Endothelial cell of umbilical vein (primary cell): Measurements from ENCODE around the gene RAPGEF4. TPM values are rescaled to one million over a fixed set of nuclear protein-coding genes. Genes with fewer than 3 reads are reported as not detected.

Experiments used
- BruUV-seq: library from RNA; stranded (reverse); fragments of 400-500 nt; replicated peaks from 2 replicates; lab custom pipeline; 2021; lab: Mats Ljungman, UMichigan
- CTCF ChIA-PET: fragments of 300-600, 350-600 bp; sonication (Branson Sonifier 250); formaldehyde crosslinking; loops from one replicate; lab custom pipeline; 2021; ENCODE audit warnings: antibody characterized with exemption, inconsistent platforms; lab: Charles Lee
- POLR2A ChIA-PET: fragments of 300-600, 350-600 bp; sonication (Branson Sonifier 250); formaldehyde crosslinking; loops from one replicate; lab custom pipeline; 2021; ENCODE audit warnings: antibody characterized with exemption, inconsistent platforms; lab: Charles Lee
- DNase-seq: peaks from one replicate; pipeline ENCODE4 v3.0.0-alpha.2; 2011; ENCODE audit warnings: low read depth, low spot score
- FAIRE-seq: peaks from 2 replicates; lab custom pipeline; 2011; peaks lifted over from hg19 to GRCh38; lab: Jason Lieb, UNC
- H2AFZ ChIP-seq: 2 replicates; pipeline ENCODE4 v1.6.0; 2012; ENCODE audit warnings: low read depth, low read length, control low read depth, inconsistent platforms
- H3K27ac ChIP-seq: 2 replicates; pipeline ENCODE4 v1.5.1; 2011; ENCODE audit warnings: low read depth, mild to moderate bottlenecking, control low read depth, low read length, moderate library complexity; ENCODE audit not compliant: insufficient read depth
- H3K27me3 ChIP-seq, 2 experiments: 2 replicates each; pipeline versions ENCODE4 v1.6.0 to v1.6.1; 2011; ENCODE audit warnings: low read length in 2 of 2, mixed read lengths in 1 of 2; ENCODE audit not compliant: control insufficient read depth in 2 of 2, insufficient read depth in 2 of 2
- H3K36me3 ChIP-seq, 2 experiments: 2 replicates in 1 of 2; 3 replicates in 1 of 2; pipeline ENCODE4 v1.5.1; 2011; ENCODE audit warnings: low read length in 2 of 2, mild to moderate bottlenecking in 1 of 2, moderate library complexity in 1 of 2; ENCODE audit not compliant: control insufficient read depth in 2 of 2, insufficient read depth in 2 of 2; ENCODE audit errors: extremely low read depth in 1 of 2
- H3K4me1 ChIP-seq: 3 replicates; pipeline ENCODE4 v1.5.1; 2011; ENCODE audit warnings: mild to moderate bottlenecking, low read length; ENCODE audit not compliant: control insufficient read depth, insufficient read depth; ENCODE audit errors: extremely low read depth
- H3K4me2 ChIP-seq: 2 replicates; pipeline ENCODE4 v1.6.1; 2011; ENCODE audit warnings: low read length, control low read depth, mixed read lengths; ENCODE audit not compliant: insufficient read depth
- H3K4me3 ChIP-seq, 3 experiments: fragments of 200-600 bp in 1 of 3; sonication (generic), shearing (Covaris generic) in 1 of 3; replicated peaks in 1 of 3; 2 replicates each; pipeline ENCODE4 v1.5.1; 2011 to 2016; ENCODE audit warnings: control low read depth in 3 of 3, low read length in 3 of 3, mild to moderate bottlenecking in 2 of 3, inconsistent platforms in 1 of 3, low read depth in 1 of 3, moderate library complexity in 1 of 3; ENCODE audit not compliant: insufficient read depth in 1 of 3
- H3K79me2 ChIP-seq: 2 replicates; pipeline ENCODE4 v1.6.0; 2012; ENCODE audit warnings: low read length, inconsistent platforms; ENCODE audit not compliant: control insufficient read depth, insufficient read depth
- H3K9ac ChIP-seq: replicated peaks from 2 replicates; pipeline ENCODE3; 2011; ENCODE audit warnings: low read length, control low read depth; ENCODE audit not compliant: insufficient read depth; ENCODE audit errors: extremely low read depth
- H3K9me1 ChIP-seq: replicated peaks from 3 replicates; pipeline ENCODE4 v1.6.0; 2011; ENCODE audit warnings: mild to moderate bottlenecking, low read length; ENCODE audit not compliant: control insufficient read depth, insufficient read depth; ENCODE audit errors: extremely low read depth
- H3K9me3 ChIP-seq: replicated peaks from 2 replicates; pipeline ENCODE4 v1.5.1; 2012; ENCODE audit warnings: low read length, inconsistent platforms; ENCODE audit not compliant: control insufficient read depth, insufficient read depth
- H4K20me1 ChIP-seq: replicated peaks from 2 replicates; pipeline ENCODE3; 2011; ENCODE audit warnings: mild to moderate bottlenecking, low read length; ENCODE audit not compliant: control insufficient read depth, insufficient read depth; ENCODE audit errors: extremely low read depth
- CTCF ChIP-seq, 2 donors: IDR thresholded peaks; 1 replicate in 1 of 2; 2 replicates in 1 of 2; pipeline ENCODE4 v1.5.1; 2011; ENCODE audit warnings: low read length in 2 of 2, mild to moderate bottlenecking in 2 of 2, moderate library complexity in 2 of 2, control low read depth in 1 of 2, inconsistent platforms in 1 of 2, low read depth in 1 of 2; ENCODE audit not compliant: insufficient read depth in 1 of 2; ENCODE audit errors: extremely low read depth in 1 of 2
- EZH2 ChIP-seq: IDR thresholded peaks from 2 replicates; pipeline ENCODE4 v1.6.1; 2012; ENCODE audit warnings: borderline replicate concordance, low read depth, mild to moderate bottlenecking, moderate library complexity, low read length, inconsistent platforms; ENCODE audit not compliant: severe bottlenecking
- FOS ChIP-seq: IDR thresholded peaks from 2 replicates; pipeline ENCODE4 v1.6.1; 2011; ENCODE audit warnings: mild to moderate bottlenecking, low read length, moderate library complexity, borderline replicate concordance; ENCODE audit not compliant: insufficient read depth
- GATA2 ChIP-seq: IDR thresholded peaks from 2 replicates; pipeline ENCODE4 v1.7.0; 2011; ENCODE audit warnings: low read depth, mild to moderate bottlenecking, moderate library complexity, mixed read lengths, low read length; ENCODE audit not compliant: insufficient read length, insufficient read depth
- JUN ChIP-seq: IDR thresholded peaks from 2 replicates; pipeline ENCODE4 v1.6.1; 2011; ENCODE audit warnings: borderline replicate concordance, low read depth; ENCODE audit not compliant: insufficient read length, insufficient read depth
- MYC ChIP-seq: IDR thresholded peaks from one replicate; pipeline ENCODE4 v1.6.1; 2011; ENCODE audit warnings: mild to moderate bottlenecking, low read depth, low read length
- POLR2A ChIP-seq: IDR thresholded peaks from 2 replicates; pipeline ENCODE4 v1.6.1; 2012; ENCODE audit warnings: low read depth, mild to moderate bottlenecking, control low read depth, low read length
- POLR2AphosphoS5 ChIP-seq: IDR thresholded peaks from 2 replicates; pipeline ENCODE4 v1.6.1; 2012; ENCODE audit warnings: low read depth, mild to moderate bottlenecking, control low read depth, low read length, moderate library complexity; ENCODE audit not compliant: insufficient read depth
- dilution Hi-C: fragments of 300-500 bp; cut with MboI; formaldehyde crosslinking; loops from one replicate; pipeline ENCODE4 v1.15.0; 2019; ENCODE audit warnings: low sequenced_read_pairs; ENCODE audit not compliant: extremely low pct_ligation_motif_present
- intact Hi-C: fragments of 100-400 bp; cut with micrococcal nuclease; formaldehyde crosslinking; loops from one replicate; pipeline ENCODE4 v1.10.0; 2022
- polyA plus RNA-seq, 4 experiments: library from polyadenylated mRNA; depleted of rRNA in 3 of 4; stranded (reverse) in 3 of 4; unstranded in 1 of 4; fragments of >200 nt; gene quantifications; 2 replicates each; pipeline versions ENCODE4 v1.2.1 to v1.2.3, GENCODE V29; 2011 to 2012; ENCODE audit warnings: missing spikeins in 1 of 4
- total RNA-seq: library from RNA; stranded (reverse); gene quantifications from 2 replicates; pipeline ENCODE4 v1.2.3, GENCODE V29; 2021
- TF ChIP-seq, protein P1 (sequence below): IDR thresholded peaks from 2 replicates; pipeline ENCODE4 v1.6.1; 2011; ENCODE audit not compliant: insufficient read depth, insufficient read length

RAPGEF4 gene
- total and polyA plus RNA-seq, 2 donors (not counting 3 experiments of a cell fraction or from before 2014, with no cell fraction given): 7.2 to 9.2 TPM

GRCh38 chr2:173010233-173010632 is 274.6 kb downstream of the RAPGEF4 start:
- ChIA-PET CTCF (no interaction called here), POLR2A (no interaction called here)
- dilution Hi-C loops: loop anchor here (25.0 kb wide), 1 partner anchor 202 kb away; no protein-coding TSS in a partner anchor
- no peaks in the 10 kb centered on the region for H3K79me2 ChIP-seq
- H4K20me1 ChIP-seq: no peaks in the 10 kb centered on the region
- H3K9me1 ChIP-seq: no peaks in the 10 kb centered on the region
- no peak overlapping the region for H3K27ac ChIP-seq
- H3K36me3 ChIP-seq: no peaks in the 10 kb centered on the region
- DNase-seq (no peak), FAIRE-seq (no peak)
- intact Hi-C loops: no loop called here
- no peak overlapping the region for H3K4me2 ChIP-seq
- no peaks in the 10 kb centered on the region for H3K27me3 ChIP-seq
- TF ChIP-seq MYC: no peak
- no peak for TF ChIP-seq POLR2AphosphoS5
- no peak for TF ChIP-seq FOS
- TF ChIP-seq CTCF (IDR thresholded peaks at IDR 0.05; ENCODE audit: extremely low read depth in 1 of 2, insufficient read depth in 1 of 2, low read depth in 1 of 2, low read length in 2 of 2): no peak
- TF ChIP-seq JUN: no peak
- TF ChIP-seq, protein P1, sequence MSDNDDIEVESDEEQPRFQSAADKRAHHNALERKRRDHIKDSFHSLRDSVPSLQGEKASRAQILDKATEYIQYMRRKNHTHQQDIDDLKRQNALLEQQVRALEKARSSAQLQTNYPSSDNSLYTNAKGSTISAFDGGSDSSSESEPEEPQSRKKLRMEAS: no peak
- no peak for TF ChIP-seq EZH2
- TF ChIP-seq GATA2: no peak
- TF ChIP-seq POLR2A: no peak
- H3K4me1 ChIP-seq: no peaks in the 10 kb centered on the region
- no peak overlapping the region for H2AFZ ChIP-seq
- no peak overlapping the region for H3K9ac ChIP-seq
- no TSS peak for BruUV-seq
- H3K4me3 ChIP-seq: no peak overlapping the region
- no peaks in the 10 kb centered on the region for H3K9me3 ChIP-seq
